ENCODE measurements around the gene LCOR. TPM values are rescaled to one million over a fixed set of nuclear protein-coding genes. Genes with fewer than 3 reads are reported as not detected.

LCOR gene
- total and polyA plus RNA-seq, 9 of the 15 experiments (the other 6 are each of a cell fraction or from before 2014, with no cell fraction given), result 3.6 to 25.2 (median 14.4) TPM

DNA sequence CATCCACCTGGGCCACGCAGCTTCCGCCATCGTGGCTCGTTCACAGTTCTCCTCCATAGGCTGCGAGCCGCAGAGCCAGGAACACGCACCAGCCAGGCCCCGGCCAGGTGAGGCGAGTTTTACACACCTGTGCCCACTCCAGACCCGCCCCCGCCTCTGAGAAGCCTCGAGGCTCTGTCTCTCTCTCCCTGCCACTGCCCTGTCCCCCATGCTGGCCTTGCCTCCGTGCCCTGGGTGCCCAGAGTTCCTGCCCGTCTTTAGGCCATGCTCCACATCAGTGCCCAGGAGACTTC, 211.4 kb downstream of the LCOR start:
- FAIRE-seq, result no peak
- DNase-seq (ENCODE audit: extremely low read depth in 1 of 4, low spot score in 3 of 4), result no peak
- no TSS peak for BruUV-seq (replicated peaks)
- TF ChIP-seq ELF2 (CRISPR knock-in tag; IDR thresholded peaks at IDR 0.05) (no peak), NR3C1 (CRISPR knock-in tag; IDR thresholded peaks at IDR 0.05) (no peak), ETV5 (CRISPR knock-in tag; IDR thresholded peaks at IDR 0.05; ENCODE audit: low read depth) (no peak), KLF1 (tag; IDR thresholded peaks at IDR 0.05) (no peak), CTBP1 (IDR thresholded peaks at IDR 0.05; ENCODE audit: borderline replicate concordance) (no peak), MTA3 (IDR thresholded peaks at IDR 0.05; ENCODE audit: borderline replicate concordance) (no peak)
- TF ChIP-seq, protein P1, sequence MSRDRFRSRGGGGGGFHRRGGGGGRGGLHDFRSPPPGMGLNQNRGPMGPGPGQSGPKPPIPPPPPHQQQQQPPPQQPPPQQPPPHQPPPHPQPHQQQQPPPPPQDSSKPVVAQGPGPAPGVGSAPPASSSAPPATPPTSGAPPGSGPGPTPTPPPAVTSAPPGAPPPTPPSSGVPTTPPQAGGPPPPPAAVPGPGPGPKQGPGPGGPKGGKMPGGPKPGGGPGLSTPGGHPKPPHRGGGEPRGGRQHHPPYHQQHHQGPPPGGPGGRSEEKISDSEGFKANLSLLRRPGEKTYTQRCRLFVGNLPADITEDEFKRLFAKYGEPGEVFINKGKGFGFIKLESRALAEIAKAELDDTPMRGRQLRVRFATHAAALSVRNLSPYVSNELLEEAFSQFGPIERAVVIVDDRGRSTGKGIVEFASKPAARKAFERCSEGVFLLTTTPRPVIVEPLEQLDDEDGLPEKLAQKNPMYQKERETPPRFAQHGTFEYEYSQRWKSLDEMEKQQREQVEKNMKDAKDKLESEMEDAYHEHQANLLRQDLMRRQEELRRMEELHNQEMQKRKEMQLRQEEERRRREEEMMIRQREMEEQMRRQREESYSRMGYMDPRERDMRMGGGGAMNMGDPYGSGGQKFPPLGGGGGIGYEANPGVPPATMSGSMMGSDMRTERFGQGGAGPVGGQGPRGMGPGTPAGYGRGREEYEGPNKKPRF (IDR thresholded peaks at IDR 0.05; ENCODE audit: low read depth, low read length), result no peak
- TF ChIP-seq, protein P2, sequence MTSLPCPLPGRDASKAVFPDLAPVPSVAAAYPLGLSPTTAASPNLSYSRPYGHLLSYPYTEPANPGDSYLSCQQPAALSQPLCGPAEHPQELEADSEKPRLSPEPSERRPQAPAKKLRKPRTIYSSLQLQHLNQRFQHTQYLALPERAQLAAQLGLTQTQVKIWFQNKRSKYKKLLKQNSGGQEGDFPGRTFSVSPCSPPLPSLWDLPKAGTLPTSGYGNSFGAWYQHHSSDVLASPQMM (CRISPR knock-in tag; IDR thresholded peaks at IDR 0.05), result no peak
- Histone ChIP-seq H3K79me2 (ENCODE audit: control insufficient read depth, insufficient read depth, low read length) (no peaks in the 10 kb centered on the region), H3K4me3 (no peak overlapping the region), H3K9me1 (ENCODE audit: control insufficient read depth, insufficient read depth, low read length) (no peaks in the 10 kb centered on the region), H3K27me3 (ENCODE audit: control insufficient read depth in 2 of 2, insufficient read depth in 2 of 2, low read length in 2 of 2) (peaks cover 0 to 37% of the 10 kb centered on the region in 2 experiments; a peak in 3 of 5 replicates), H4K20me1 (replicated peaks; ENCODE audit: control insufficient read depth, insufficient read depth, low read length) (no peaks in the 10 kb centered on the region), H3K4me1 (replicated peaks in 1 of 2; ENCODE audit: control insufficient read depth in 2 of 2, insufficient read depth in 2 of 2, low read length in 2 of 2) (peaks cover 0 to 11% of the 10 kb centered on the region in 2 experiments; a peak in 2 of 5 replicates), H2AFZ (ENCODE audit: low read depth, low read length) (no peak overlapping the region), H3K36me3 (ENCODE audit: control insufficient read depth, insufficient read depth, low read length) (no peaks in the 10 kb centered on the region), H3K9ac (ENCODE audit: insufficient read depth in 1 of 2, low read depth in 2 of 2, low read length in 2 of 2) (no peak overlapping the region), H3K4me2 (ENCODE audit: insufficient read depth, low read length) (no peak overlapping the region), H3K9me3 (replicated peaks; ENCODE audit: control insufficient read depth, insufficient read depth, low read depth, low read length) (no peaks in the 10 kb centered on the region), H3K27ac (ENCODE audit: extremely low read depth, low read depth, low read length) (no peak overlapping the region)
- 0% methylated on average over 2 of the region's 14 CpGs for WGBS (ENCODE audit: insufficient coverage, low coverage, missing lambda C conversion rate)
- no peak for ATAC-seq
- ChIA-PET CTCF (ENCODE audit: low intra/inter-chr PET ratio) (no interaction called here), POLR2A (no interaction called here)
- in situ Hi-C loops (cut with MboI), result no loop called here
- intact Hi-C loops (cut with micrococcal nuclease), result no loop called here

MicroRNA genes within 50 kb of the gene (microRNA counts, 767-probe panel; counts per million panel counts)
- microRNA hsa-miR-607, result not detected

Small RNA genes within 50 kb of the gene (microRNA-seq; reads per million reads assigned to microRNA genes)
- gene MIR607 (ENCODE audit: borderline microRNAs expressed), result 0.36 reads per million

Small RNA genes within 50 kb of the gene (small RNA-seq; reads per million reads assigned to genes)
- gene HMGN2P35 (not detected), gene MIR607 (0.11 reads per million)

Other genes with a start within 250 kb of the LCOR start
- 24.7 and 28.4 TPM in 2 replicates for gene TM9SF3, start 245.3 kb upstream of the LCOR start, total RNA-seq (2014; rRNA removed)
- 60.0 and 70.8 TPM in 2 replicates for gene TM9SF3, start 245.3 kb upstream of the LCOR start, total RNA-seq (2014; rRNA removed; fragmentation: Illumina TruSeq; extraction: Trizol)
- gene TM9SF3, start 245.3 kb upstream of the LCOR start, total RNA-seq (2015; rRNA removed; fragmentation: Illumina TruSeq; extraction: Trizol), result 33.5 and 36.5 TPM in 2 replicates
- gene TM9SF3, start 245.3 kb upstream of the LCOR start, total RNA-seq (2021), result 56.5 and 63.1 TPM in 2 replicates
- gene TM9SF3, start 245.3 kb upstream of the LCOR start, polyA plus RNA-seq (2011; rRNA removed), result 29.6 and 42.4 TPM in 2 replicates
- 34.9 and 36.3 TPM in 2 replicates for gene TM9SF3, start 245.3 kb upstream of the LCOR start, polyA plus RNA-seq (2014; fragmentation: Illumina TruSeq; extraction: Trizol)
- 10 to 100 TPM; 16.1 to 17.3 TPM for gene TM9SF3, start 245.3 kb upstream of the LCOR start, polyA plus RNA-seq (2014; fragmentation: Nextera tagmentation; extraction: Ambion mirVana)
- 24.7 and 25.0 TPM in 2 replicates for gene TM9SF3, start 245.3 kb upstream of the LCOR start, polyA plus RNA-seq (2014; rRNA removed)
- gene PIK3AP1, start 111.8 kb upstream of the LCOR start, total RNA-seq (2014; rRNA removed), result 1.5 and 1.6 TPM in 2 replicates
- gene PIK3AP1, start 111.8 kb upstream of the LCOR start, total RNA-seq (2014; rRNA removed; fragmentation: Illumina TruSeq; extraction: Trizol), result 1.6 TPM in 2 replicates
- 1.1 and 1.5 TPM in 2 replicates for gene PIK3AP1, start 111.8 kb upstream of the LCOR start, total RNA-seq (2015; rRNA removed; fragmentation: Illumina TruSeq; extraction: Trizol)
- gene PIK3AP1, start 111.8 kb upstream of the LCOR start, total RNA-seq (2021), result 1.4 TPM in 2 replicates
- gene PIK3AP1, start 111.8 kb upstream of the LCOR start, polyA plus RNA-seq (2011; rRNA removed), result 2.4 and 5.1 TPM in 2 replicates
- 1.7 and 1.9 TPM in 2 replicates for gene PIK3AP1, start 111.8 kb upstream of the LCOR start, polyA plus RNA-seq (2014; fragmentation: Illumina TruSeq; extraction: Trizol)
- gene PIK3AP1, start 111.8 kb upstream of the LCOR start, polyA plus RNA-seq (2014; fragmentation: Nextera tagmentation; extraction: Ambion mirVana), result under 1 TPM; 0.20 to 0.35 TPM
- gene PIK3AP1, start 111.8 kb upstream of the LCOR start, polyA plus RNA-seq (2014; rRNA removed), result 1.2 and 1.3 TPM in 2 replicates